PC-9 (cell line): Measurements from ENCODE around the gene CRACDL.

Experiments used
- EZH2 ChIP-seq: fragments of 200-600 bp; sonication (generic); IDR thresholded peaks from 2 replicates; pipeline ENCODE4 v1.8.0; 2017; ENCODE audit warnings: antibody characterized with exemption, low read depth
- TF ChIP-seq, protein P1 (sequence below): fragments of 200-600 bp; sonication (generic); conservative IDR thresholded peaks from 2 replicates; pipeline ENCODE4 v1.6.1; 2017; ENCODE audit warnings: mixed run types, antibody characterized with exemption, mild to moderate bottlenecking, moderate library complexity

DNA sequence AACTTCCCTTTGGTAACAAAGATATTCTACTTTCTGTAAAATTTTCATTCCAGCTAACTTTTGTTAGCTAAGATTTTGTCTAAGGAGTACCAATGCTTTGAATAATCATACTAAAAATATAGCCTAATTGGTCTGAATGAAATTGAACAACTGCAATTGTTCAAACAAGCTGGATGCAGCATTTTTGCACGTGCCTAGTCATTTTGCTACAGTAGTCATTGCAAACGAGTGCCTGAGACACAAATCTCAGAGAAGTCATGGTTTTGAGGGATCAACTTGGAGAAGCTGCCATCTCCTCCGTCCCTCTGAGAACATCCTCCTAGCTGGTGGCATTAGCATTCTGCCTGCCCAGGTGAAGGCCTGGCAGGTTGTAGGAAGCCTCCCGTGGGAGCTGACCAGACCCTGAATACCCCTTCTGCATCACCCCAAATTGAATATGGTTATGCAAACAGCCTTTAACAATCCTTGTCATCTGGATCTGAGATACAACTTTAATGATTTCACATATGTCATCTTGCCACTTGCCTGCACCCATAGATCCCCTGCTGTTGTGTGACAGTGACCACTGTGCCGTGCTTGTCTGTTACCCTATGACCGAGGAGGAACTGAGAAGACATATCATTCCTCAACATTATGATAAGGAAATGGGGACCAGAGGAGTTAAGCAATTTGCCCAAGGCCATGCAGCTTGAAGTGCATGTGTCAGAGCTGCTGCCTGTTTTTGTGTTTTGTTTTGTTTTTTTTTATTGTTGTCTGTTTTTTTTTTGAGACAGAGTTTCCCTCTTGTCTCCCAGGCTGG lies 176.0 kb downstream of the CRACDL start:
- TF ChIP-seq, protein P1, sequence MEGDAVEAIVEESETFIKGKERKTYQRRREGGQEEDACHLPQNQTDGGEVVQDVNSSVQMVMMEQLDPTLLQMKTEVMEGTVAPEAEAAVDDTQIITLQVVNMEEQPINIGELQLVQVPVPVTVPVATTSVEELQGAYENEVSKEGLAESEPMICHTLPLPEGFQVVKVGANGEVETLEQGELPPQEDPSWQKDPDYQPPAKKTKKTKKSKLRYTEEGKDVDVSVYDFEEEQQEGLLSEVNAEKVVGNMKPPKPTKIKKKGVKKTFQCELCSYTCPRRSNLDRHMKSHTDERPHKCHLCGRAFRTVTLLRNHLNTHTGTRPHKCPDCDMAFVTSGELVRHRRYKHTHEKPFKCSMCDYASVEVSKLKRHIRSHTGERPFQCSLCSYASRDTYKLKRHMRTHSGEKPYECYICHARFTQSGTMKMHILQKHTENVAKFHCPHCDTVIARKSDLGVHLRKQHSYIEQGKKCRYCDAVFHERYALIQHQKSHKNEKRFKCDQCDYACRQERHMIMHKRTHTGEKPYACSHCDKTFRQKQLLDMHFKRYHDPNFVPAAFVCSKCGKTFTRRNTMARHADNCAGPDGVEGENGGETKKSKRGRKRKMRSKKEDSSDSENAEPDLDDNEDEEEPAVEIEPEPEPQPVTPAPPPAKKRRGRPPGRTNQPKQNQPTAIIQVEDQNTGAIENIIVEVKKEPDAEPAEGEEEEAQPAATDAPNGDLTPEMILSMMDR = no peak
- TF ChIP-seq EZH2 = no peak
